ENCODE results near the gene MRPL48. TPM values are rescaled to one million over a fixed set of nuclear protein-coding genes. Genes with fewer than 3 reads are reported as not detected.

Gene MRPL48
- total and polyA plus RNA-seq, 5 donors = 36.3 to 53.1 (median 37.6) TPM

DNA sequence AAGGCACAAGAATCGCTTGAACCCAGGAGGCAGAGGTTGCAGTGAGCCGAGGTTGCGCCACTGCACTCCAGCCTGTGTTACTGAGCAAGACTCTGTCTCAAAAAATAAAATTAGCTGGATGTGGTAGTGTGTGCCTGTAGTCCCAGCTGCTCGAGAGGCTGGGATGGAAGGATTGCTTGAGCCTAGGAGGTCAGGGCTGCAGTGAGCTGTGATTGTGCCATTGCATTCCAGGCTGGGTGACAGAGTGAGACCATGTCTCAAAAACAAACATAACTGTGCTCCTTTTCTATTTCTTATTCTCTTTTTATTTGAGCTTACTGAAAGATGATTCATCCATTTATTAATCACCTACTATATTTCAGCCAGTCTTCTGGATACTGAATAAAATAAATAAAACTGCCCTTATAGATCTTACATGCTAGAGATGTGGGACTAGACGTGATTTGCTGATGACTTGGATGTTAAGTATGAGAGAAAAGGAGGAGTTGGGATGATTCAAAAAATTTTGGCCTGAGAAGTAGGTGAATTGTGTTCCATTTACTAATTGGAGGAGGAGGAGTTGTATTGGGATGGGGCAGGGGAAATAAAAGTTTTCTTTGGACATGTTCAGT, 107.2 kb downstream of the MRPL48 start:
- Histone ChIP-seq H3K9me3 (ENCODE audit: control insufficient read depth, low read length) (no peaks in the 10 kb centered on the region), H3K4me1 (ENCODE audit: control insufficient read depth, insufficient read depth, low read length) (no peaks in the 10 kb centered on the region), H3K4me3 (ENCODE audit: low read length) (no peak overlapping the region), H3K27me3 (ENCODE audit: control insufficient read depth, insufficient read depth) (no peaks in the 10 kb centered on the region), H3K27ac (ENCODE audit: low read length) (no peak overlapping the region)
- DNase-seq (no peak), ATAC-seq (no peak)
- intact Hi-C loops (cut with DNase I) = no loop called here
- WGBS = 96% methylated on average over 5 of the region's 5 CpGs

DNA sequence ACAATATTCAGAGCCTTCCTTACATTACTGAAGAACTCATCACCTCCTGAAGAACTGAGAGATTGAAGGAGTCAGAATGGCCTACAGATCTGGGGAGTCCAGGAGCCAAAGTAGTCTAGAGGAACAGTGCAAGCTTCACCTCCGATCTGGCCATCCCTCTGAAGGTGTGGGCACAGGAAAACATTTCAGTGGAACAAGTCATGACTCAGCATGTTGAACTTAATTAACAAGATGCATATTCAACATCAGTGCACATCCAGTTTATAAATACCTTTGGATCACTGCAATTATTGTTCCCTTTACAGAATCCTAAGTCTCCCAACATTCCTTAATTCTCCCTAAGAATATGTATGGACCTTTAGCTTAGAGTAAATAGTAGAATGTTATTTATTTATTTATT, 114.6 kb downstream of the MRPL48 start:
- no peak overlapping the region for H3K27ac ChIP-seq (ENCODE audit: low read length)
- intact Hi-C loops (cut with DNase I) = no loop called here
- DNase-seq (no peak), ATAC-seq (no peak)
- 92% methylated on average over 1 of the region's 1 CpG for WGBS
- no peak overlapping the region for H3K4me3 ChIP-seq (ENCODE audit: low read length)
- no peaks in the 10 kb centered on the region for H3K27me3 ChIP-seq (ENCODE audit: control insufficient read depth, insufficient read depth)
- no peaks in the 10 kb centered on the region for H3K4me1 ChIP-seq (ENCODE audit: control insufficient read depth, insufficient read depth, low read length)
- no peaks in the 10 kb centered on the region for H3K9me3 ChIP-seq (ENCODE audit: control insufficient read depth, low read length)

DNA sequence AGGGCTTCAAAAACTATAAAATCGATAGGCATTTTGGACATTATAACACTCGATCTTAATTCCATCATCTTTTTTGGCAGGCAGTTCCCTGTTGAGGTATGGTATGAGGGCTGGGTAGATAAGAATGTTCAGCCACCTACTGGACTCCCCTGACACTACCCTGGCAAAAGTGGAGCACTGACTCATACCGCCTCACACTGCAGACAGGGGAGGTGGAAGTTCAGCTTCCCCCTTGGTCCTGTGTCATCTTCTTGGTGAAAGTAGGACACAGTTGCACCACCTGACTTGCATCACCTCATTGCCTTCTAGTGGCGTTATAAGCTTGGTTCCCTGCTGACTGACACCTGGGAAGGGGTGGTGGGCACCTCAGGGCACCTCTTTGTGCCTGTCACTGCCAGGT, 119.5 kb downstream of the MRPL48 start:
- H3K4me1 ChIP-seq (ENCODE audit: control insufficient read depth, insufficient read depth, low read length) = no peaks in the 10 kb centered on the region
- H3K27me3 ChIP-seq (ENCODE audit: control insufficient read depth, insufficient read depth) = no peaks in the 10 kb centered on the region
- H3K4me3 ChIP-seq (ENCODE audit: low read length) = no peak overlapping the region
- 71% methylated on average over 4 of the region's 4 CpGs for WGBS
- DNase-seq = no peak
- intact Hi-C loops (cut with DNase I) = no loop called here
- no peak overlapping the region for H3K27ac ChIP-seq (ENCODE audit: low read length)
- ATAC-seq = peak; percentile 88 to 91
- H3K9me3 ChIP-seq (ENCODE audit: control insufficient read depth, low read length) = no peaks in the 10 kb centered on the region

DNA sequence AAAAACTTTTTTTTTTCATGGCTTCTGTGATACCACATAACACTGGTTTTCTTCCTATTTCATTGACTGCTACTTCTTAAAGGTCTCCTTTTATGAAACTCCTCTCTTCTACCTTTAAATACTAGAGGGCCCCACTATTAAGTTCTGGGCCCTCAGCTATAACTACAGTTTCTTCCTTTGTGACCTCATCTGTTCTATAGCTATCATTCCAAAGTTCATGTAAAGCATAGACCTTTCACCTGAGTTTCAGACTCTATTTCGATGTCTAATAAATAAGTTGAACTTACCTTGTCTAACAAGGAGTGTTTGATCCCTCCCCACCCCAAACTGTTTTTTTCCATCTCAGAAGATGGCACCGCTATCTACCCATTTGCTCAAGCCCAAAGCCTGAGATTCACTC, 124.4 kb downstream of the MRPL48 start:
- Histone ChIP-seq H3K27me3 (ENCODE audit: control insufficient read depth, insufficient read depth) (no peaks in the 10 kb centered on the region), H3K27ac (ENCODE audit: low read length) (no peak overlapping the region), H3K4me3 (ENCODE audit: low read length) (no peak overlapping the region), H3K9me3 (ENCODE audit: control insufficient read depth, low read length) (no peaks in the 10 kb centered on the region), H3K4me1 (ENCODE audit: control insufficient read depth, insufficient read depth, low read length) (no peaks in the 10 kb centered on the region)
- ATAC-seq (no peak), DNase-seq (no peak)
- intact Hi-C loops (cut with DNase I) = no loop called here
- 95% methylated on average over 2 of the region's 2 CpGs for WGBS

DNA sequence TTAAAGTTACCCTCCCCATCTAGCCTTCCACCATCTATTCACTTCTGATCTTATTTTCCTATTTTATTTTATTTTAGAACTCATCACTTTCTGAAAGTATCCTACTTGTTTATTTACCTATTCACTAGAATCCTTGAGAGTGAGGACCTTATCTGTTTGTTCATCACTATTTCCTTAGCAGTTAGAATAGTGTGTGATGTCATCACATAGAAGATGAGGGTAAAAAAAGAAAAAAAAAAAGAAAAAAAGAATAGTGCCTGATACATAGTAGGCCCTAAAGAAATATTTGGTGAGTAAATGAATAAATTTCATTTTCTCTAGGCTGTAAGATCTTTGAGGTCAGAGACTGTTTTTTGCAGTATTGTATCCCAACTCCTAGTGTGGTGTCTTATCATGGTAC, 125.8 kb downstream of the MRPL48 start:
- intact Hi-C loops (cut with DNase I) = no loop called here
- Histone ChIP-seq H3K4me3 (ENCODE audit: low read length) (no peak overlapping the region), H3K27ac (ENCODE audit: low read length) (no peak overlapping the region), H3K4me1 (ENCODE audit: control insufficient read depth, insufficient read depth, low read length) (no peaks in the 10 kb centered on the region), H3K27me3 (ENCODE audit: control insufficient read depth, insufficient read depth) (no peaks in the 10 kb centered on the region), H3K9me3 (ENCODE audit: control insufficient read depth, low read length) (no peaks in the 10 kb centered on the region)
- DNase-seq (no peak), ATAC-seq (no peak)

DNA sequence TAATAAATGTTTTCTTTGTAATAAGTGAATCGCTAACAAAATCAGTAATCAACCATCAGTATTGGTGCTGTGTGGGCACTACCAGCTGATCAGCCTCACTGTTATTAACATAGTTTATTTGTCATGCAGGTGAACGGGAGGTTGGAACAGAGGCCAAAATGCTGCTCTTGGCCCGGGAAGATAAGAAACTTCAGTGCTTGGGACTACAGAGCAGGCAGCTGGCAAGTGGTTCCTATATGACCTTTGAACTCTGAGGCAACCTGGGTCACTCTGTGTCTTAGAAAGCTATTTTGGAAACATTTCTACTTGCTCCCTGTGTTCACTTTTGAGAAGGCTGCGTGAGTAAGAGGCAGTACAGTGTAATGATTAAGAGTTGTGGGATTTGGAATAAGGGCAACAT, 126.6 kb downstream of the MRPL48 start:
- no peaks in the 10 kb centered on the region for H3K9me3 ChIP-seq (ENCODE audit: control insufficient read depth, low read length)
- no peak for DNase-seq
- H3K27me3 ChIP-seq (ENCODE audit: control insufficient read depth, insufficient read depth) = no peaks in the 10 kb centered on the region
- H3K27ac ChIP-seq (ENCODE audit: low read length) = no peak overlapping the region
- no peak overlapping the region for H3K4me3 ChIP-seq (ENCODE audit: low read length)
- ATAC-seq = no peak
- no peaks in the 10 kb centered on the region for H3K4me1 ChIP-seq (ENCODE audit: control insufficient read depth, insufficient read depth, low read length)
- intact Hi-C loops (cut with DNase I) = no loop called here
- 77% methylated on average over 4 of the region's 4 CpGs for WGBS

Other genes with a start within 250 kb of the MRPL48 start
- gene FAM168A, start 189.8 kb upstream of the MRPL48 start, total RNA-seq = 10 to 100 TPM; 35.8 to 46.2 (median 41.2) TPM
- 14.2 TPM for gene FAM168A, start 189.8 kb upstream of the MRPL48 start, polyA plus RNA-seq
- gene PLEKHB1, start 141.3 kb upstream of the MRPL48 start, total RNA-seq = 10 to 100 TPM; 11.7 to 31.5 (median 19.9) TPM
- 15.6 TPM for gene PLEKHB1, start 141.3 kb upstream of the MRPL48 start, polyA plus RNA-seq
- 100 to 1,000 TPM in 3 of 4 donors, 10 to 100 TPM in 1; 98.9 to 140 (median 114) TPM for gene RAB6A, start 26.8 kb upstream of the MRPL48 start, total RNA-seq
- gene RAB6A, start 26.8 kb upstream of the MRPL48 start, polyA plus RNA-seq = 68.2 TPM
- 10 to 100 TPM; 63.9 to 71.8 (median 65.3) TPM for gene COA4, start 89.0 kb downstream of the MRPL48 start, total RNA-seq
- 97.9 TPM for gene COA4, start 89.0 kb downstream of the MRPL48 start, polyA plus RNA-seq
- 10 to 100 TPM; 13.9 to 22.8 (median 18.7) TPM for gene PAAF1, start 89.1 kb downstream of the MRPL48 start, total RNA-seq
- gene PAAF1, start 89.1 kb downstream of the MRPL48 start, polyA plus RNA-seq = 12.7 TPM
- gene DNAJB13, start 163.2 kb downstream of the MRPL48 start, total RNA-seq = under 1 TPM in 1 of 4 donors, not detected in 3; 0.26 TPM
- not detected for gene DNAJB13, start 163.2 kb downstream of the MRPL48 start, polyA plus RNA-seq
- gene UCP2, start 195.0 kb downstream of the MRPL48 start, total RNA-seq = 10 to 100 TPM; 12.6 to 23.1 (median 17.1) TPM
- 9.9 TPM for gene UCP2, start 195.0 kb downstream of the MRPL48 start, polyA plus RNA-seq
- gene UCP3, start 221.2 kb downstream of the MRPL48 start, total RNA-seq = 1 to 10 TPM; 1.6 to 2.5 (median 1.9) TPM
- 2.0 TPM for gene UCP3, start 221.2 kb downstream of the MRPL48 start, polyA plus RNA-seq

Data from right cardiac atrium (tissue), 5 donors.